GM12864 (cell line): ENCODE measurements around the gene MMP14.
"Not testable (repeated sequence)": the region's sequence is repeated elsewhere in the genome, so short reads cannot be mapped to it uniquely, and the experiment has no call there.

Experiments used
- DNase-seq: peaks from one replicate; pipeline ENCODE4 v3.0.0-alpha.2; 2011; ENCODE audit warnings: low read depth
- H3K4me3 ChIP-seq: 2 replicates; pipeline ENCODE4 v1.5.1; 2011; ENCODE audit warnings: mild to moderate bottlenecking, low read depth, low read length, control low read depth
- CTCF ChIP-seq: IDR thresholded peaks from 2 replicates; pipeline ENCODE4 v1.5.1; 2011; ENCODE audit warnings: low read depth, mild to moderate bottlenecking, moderate library complexity, low read length, control low read depth, inconsistent platforms; ENCODE audit errors: missing control alignments

Gene MMP14

GRCh38 chr14:22803687-22803974, 32.8 kb upstream of the MMP14 start:
- no peak for TF ChIP-seq CTCF
- DNase-seq, result no peak
- H3K4me3 ChIP-seq, result no peak overlapping the region; the same call in 1 of the 2 replicates

GRCh38 chr14:22805235-22805634, 31.1 kb upstream of the MMP14 start:
- not testable (repeated sequence) for H3K4me3 ChIP-seq, DNase-seq

- H3K4me3 ChIP-seq, result no peak overlapping the region
- no peak for TF ChIP-seq CTCF
- DNase-seq, result no peak
Observed at GRCh38 chr14:22807432-22808087, 28.8 kb upstream of the MMP14 start.

GRCh38 chr14:22808388-22809209, 27.8 kb upstream of the MMP14 start:
- no peak for DNase-seq
- no peak overlapping the region for H3K4me3 ChIP-seq
- no peak for TF ChIP-seq CTCF

GRCh38 chr14:22811722-22812121, 24.7 kb upstream of the MMP14 start:
- TF ChIP-seq CTCF, result no peak
- no peak for DNase-seq
- H3K4me3 ChIP-seq, result no peak overlapping the region; the same call in 1 of the 2 replicates

- TF ChIP-seq CTCF, result peak; percentile 9
- no peak overlapping the region for H3K4me3 ChIP-seq
- no peak for DNase-seq
Observed at GRCh38 chr14:22812744-22813143, 23.6 kb upstream of the MMP14 start.

GRCh38 chr14:22813145-22813544, 23.2 kb upstream of the MMP14 start:
- TF ChIP-seq CTCF, result no peak
- no peak for DNase-seq
- no peak overlapping the region for H3K4me3 ChIP-seq
